Kidney (tissue), 14 donors: Measurements from ENCODE around the gene SLC35F6. TPM values are rescaled to one million over a fixed set of nuclear protein-coding genes. Genes with fewer than 3 reads are reported as not detected.

Experiments
- DNase-seq, 5 donors: peaks; one replicate each; pipeline ENCODE4 v3.0.0-alpha.2; 2013 to 2020
- FAIRE-seq: peaks from 2 replicates; lab custom pipeline; 2012; peaks lifted over from hg19 to GRCh38; lab: Jason Lieb, UNC
- H3K27ac ChIP-seq, 2 donors: one replicate each; pipeline ENCODE4 v1.7.0; 2013; ENCODE audit warnings: low read depth in 2 of 2, low read length in 2 of 2, inconsistent platforms in 1 of 2
- H3K27me3 ChIP-seq: one replicate; pipeline ENCODE4 v1.7.1; 2013; ENCODE audit warnings: low read length, inconsistent platforms; ENCODE audit not compliant: control insufficient read depth, insufficient read depth
- H3K36me3 ChIP-seq, 3 donors: one replicate each; pipeline versions ENCODE4 v1.7.0 to v1.7.1; 2013; ENCODE audit warnings: low read length in 3 of 3, control low read depth in 1 of 3, inconsistent platforms in 1 of 3; ENCODE audit not compliant: insufficient read depth in 3 of 3, control insufficient read depth in 2 of 3
- H3K4me1 ChIP-seq, 3 donors: one replicate each; pipeline versions ENCODE4 v1.7.0 to v1.7.1; 2013; ENCODE audit warnings: low read length in 3 of 3, inconsistent platforms in 1 of 3, low read depth in 1 of 3; ENCODE audit not compliant: control insufficient read depth in 2 of 3, insufficient read depth in 2 of 3
- H3K4me3 ChIP-seq, 3 donors: one replicate each; pipeline versions ENCODE4 v1.7.0 to v1.8.1; 2013; ENCODE audit warnings: low read length in 3 of 3, control low read depth in 1 of 3, inconsistent platforms in 1 of 3
- H3K9ac ChIP-seq, 3 donors: one replicate each; pipeline versions ENCODE4 v1.7.0 to v1.7.1; 2013; ENCODE audit warnings: low read length in 3 of 3, control low read depth in 1 of 3, inconsistent platforms in 1 of 3
- H3K9me3 ChIP-seq, 3 donors: one replicate each; pipeline versions ENCODE4 v1.7.0 to v1.7.1; 2013; ENCODE audit warnings: low read length in 3 of 3, control low read depth in 1 of 3, inconsistent platforms in 1 of 3; ENCODE audit not compliant: control insufficient read depth in 2 of 3, insufficient read depth in 1 of 3
- CTCF ChIP-seq: IDR thresholded peaks from 3 replicates; pipeline ENCODE4 v1.5.1; 2012; ENCODE audit warnings: mild to moderate bottlenecking, moderate library complexity, borderline replicate concordance; ENCODE audit not compliant: insufficient read depth; ENCODE audit errors: extremely low read depth
- intact Hi-C: fragments of 100-400 bp; cut with DNase I; formaldehyde crosslinking; loops from one replicate; pipeline ENCODE4 v1.11.1; 2022
- polyA plus RNA-seq: library from polyadenylated mRNA; stranded (reverse); fragments of 350-450 nt; fragmentation: Illumina TruSeq; extraction: RNeasy Lipid Tissue Mini Kit (QIAGEN cat#74804); gene quantifications from one replicate; pipeline ENCODE4 v1.2.3, GENCODE V29; 2014; ENCODE audit warnings: low read depth, low replicate concordance; ENCODE audit not compliant: insufficient read depth
- total RNA-seq: library from RNA; stranded (reverse); fragmentation: NEBNext Ultra II Directional; extraction: Animal tissue kit (Norgen Biotek cat#: 25700); gene quantifications from one replicate; pipeline ENCODE4 v1.2.1, GENCODE V29; 2021
- donor health status: control.
- donor health status: control.
- donor health status: control.
- donor health status: control.
- donor health status: control.
- donor health status: DM: yes; HTN: yes; CAD: no.
- donor health status: Normal renal cell carcinoma (clear cell type).

The SLC35F6 gene
- total and polyA plus RNA-seq, 2 donors from 2014 or later = 43.1 to 63.7 TPM

GRCh38 chr2:26733413-26733812, 30.7 kb upstream of the SLC35F6 start:
- DNase-seq (no peak), FAIRE-seq (no peak)
- H3K27me3 ChIP-seq = no peaks in the 10 kb centered on the region
- H3K4me3 ChIP-seq = no peak overlapping the region
- no peak overlapping the region for H3K9ac ChIP-seq
- H3K36me3 ChIP-seq = no peaks in the 10 kb centered on the region
- H3K9me3 ChIP-seq = no peaks in the 10 kb centered on the region
- no peak overlapping the region for H3K27ac ChIP-seq
- no peak for TF ChIP-seq CTCF
- H3K4me1 ChIP-seq = peaks cover 0 to 3% (median 0%) of the 10 kb centered on the region in 3 donors
- intact Hi-C loops = no loop called here

DNA sequence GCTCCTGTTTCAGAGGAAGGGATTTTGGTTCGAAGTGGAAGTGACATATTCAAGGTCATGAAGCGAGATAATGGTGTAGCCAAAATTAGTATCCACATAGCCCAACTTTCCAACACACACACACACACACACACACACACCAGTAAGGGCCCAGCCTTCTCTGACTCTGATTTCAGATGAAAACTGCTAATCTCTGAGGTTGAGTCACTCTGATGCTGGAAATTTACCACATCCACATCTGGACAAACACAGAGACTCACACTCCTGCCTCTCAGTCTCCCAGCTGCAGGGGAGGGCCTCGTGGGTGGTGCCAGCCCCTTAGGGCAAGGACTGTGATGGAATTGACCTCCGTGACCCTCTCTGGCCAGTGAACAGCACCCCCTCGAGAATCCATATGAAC, 29.0 kb upstream of the SLC35F6 start:
- Histone ChIP-seq H3K4me1 (peaks cover 0 to 3% (median 0%) of the 10 kb centered on the region in 3 donors), H3K9me3 (no peaks in the 10 kb centered on the region), H3K4me3 (no peak overlapping the region), H3K9ac (no peak overlapping the region), H3K27ac (no peak overlapping the region), H3K27me3 (no peaks in the 10 kb centered on the region), H3K36me3 (no peaks in the 10 kb centered on the region)
- no peak for FAIRE-seq
- intact Hi-C loops = no loop called here
- no peak for DNase-seq
- TF ChIP-seq CTCF = no peak

GRCh38 chr2:26735883-26736588, 28.0 kb upstream of the SLC35F6 start:
- no peak for TF ChIP-seq CTCF

More at GRCh38 chr2:26735883-26736588, 28.0 kb upstream of the SLC35F6 start:
- no peaks in the 10 kb centered on the region for H3K9me3 ChIP-seq
- H3K27ac ChIP-seq = no peak overlapping the region
- no peaks in the 10 kb centered on the region for H3K27me3 ChIP-seq
- H3K4me3 ChIP-seq = no peak overlapping the region
- intact Hi-C loops = no loop called here
- peaks cover 0 to 3% (median 0%) of the 10 kb centered on the region in 3 donors for H3K4me1 ChIP-seq
- peak in 1 of 5 donors; percentile 56 for DNase-seq
- H3K9ac ChIP-seq = no peak overlapping the region
- no peak for FAIRE-seq
- H3K36me3 ChIP-seq = no peaks in the 10 kb centered on the region
